CD4-positive, CD25-positive, alpha-beta regulatory T cell (primary cell): ENCODE measurements around the gene OR13C5. TPM values are rescaled to one million over a fixed set of nuclear protein-coding genes. Genes with fewer than 3 reads are reported as not detected.

Experiments used
- polyA plus RNA-seq, 4 donors: library from polyadenylated mRNA; unstranded; fragments of 300-500 nt; fragmentation: Illumina TruSeq; gene quantifications; one replicate each; pipeline ENCODE4 v1.2.3, GENCODE V29; 2021
- total RNA-seq: library from RNA; stranded (reverse); gene quantifications from one replicate; pipeline ENCODE4 v1.2.3, GENCODE V29; 2022

OR13C5 gene
- total and polyA plus RNA-seq, 5 donors from 2014 or later: not detected

Other genes with a start within 250 kb of the OR13C5 start
- gene OR13F1, start 95.2 kb downstream of the OR13C5 start, total RNA-seq: not detected
- gene OR13F1, start 95.2 kb downstream of the OR13C5 start, polyA plus RNA-seq: not detected
- not detected for gene OR13C4, start 72.2 kb downstream of the OR13C5 start, total RNA-seq
- gene OR13C4, start 72.2 kb downstream of the OR13C5 start, polyA plus RNA-seq: not detected
- gene OR13C3, start 62.6 kb downstream of the OR13C5 start, total RNA-seq: not detected
- gene OR13C3, start 62.6 kb downstream of the OR13C5 start, polyA plus RNA-seq: not detected
- not detected for gene OR13C8, start 30.2 kb downstream of the OR13C5 start, total RNA-seq
- gene OR13C8, start 30.2 kb downstream of the OR13C5 start, polyA plus RNA-seq: not detected
- gene OR13C2, start 6.2 kb upstream of the OR13C5 start, total RNA-seq: not detected
- gene OR13C2, start 6.2 kb upstream of the OR13C5 start, polyA plus RNA-seq: not detected
- not detected for gene OR13C9, start 18.8 kb upstream of the OR13C5 start, total RNA-seq
- gene OR13C9, start 18.8 kb upstream of the OR13C5 start, polyA plus RNA-seq: not detected
- gene OR13D1, start 95.1 kb upstream of the OR13C5 start, total RNA-seq: not detected
- not detected for gene OR13D1, start 95.1 kb upstream of the OR13C5 start, polyA plus RNA-seq
- 8.8 TPM for gene NIPSNAP3A, start 148.3 kb upstream of the OR13C5 start, total RNA-seq
- 10 to 100 TPM; 16.0 to 27.1 (median 18.8) TPM for gene NIPSNAP3A, start 148.3 kb upstream of the OR13C5 start, polyA plus RNA-seq
- 0.79 TPM for gene NIPSNAP3B, start 164.7 kb upstream of the OR13C5 start, total RNA-seq
- 1 to 10 TPM in 1 of 4 donors, under 1 TPM in 3; 0.15 to 2.6 (median 0.21) TPM for gene NIPSNAP3B, start 164.7 kb upstream of the OR13C5 start, polyA plus RNA-seq